Trophoblast cell (in vitro differentiated cells and primary cell): ENCODE results near the gene MRPL55.
A peak's percentile ranks its signal among the peaks of the same experiment; 100 is the strongest.

ENCODE experiments used
- DNase-seq, 2 donors: peaks; one replicate each; pipeline ENCODE4 v3.0.0-alpha.2; 2016
- H2AFZ ChIP-seq: 2 replicates; pipeline ENCODE4 v1.6.1; 2013; ENCODE audit warnings: low read length, moderate library complexity, mild to moderate bottlenecking; ENCODE audit not compliant: insufficient read depth, poor library complexity
- H2AK5ac ChIP-seq: 2 replicates; pipeline ENCODE4 v1.6.1; 2013; ENCODE audit warnings: mild to moderate bottlenecking, low read length
- H2BK120ac ChIP-seq: 2 replicates; pipeline ENCODE4 v1.6.1; 2013; ENCODE audit warnings: low read length, mild to moderate bottlenecking, moderate library complexity; ENCODE audit not compliant: insufficient read depth, poor library complexity
- H2BK12ac ChIP-seq: 2 replicates; pipeline ENCODE4 v1.6.1; 2013; ENCODE audit warnings: mild to moderate bottlenecking, low read length, moderate library complexity
- H2BK5ac ChIP-seq: 2 replicates; pipeline ENCODE4 v1.6.1; 2013; ENCODE audit warnings: low read length, low read depth, moderate library complexity, mild to moderate bottlenecking; ENCODE audit not compliant: poor library complexity
- H3K14ac ChIP-seq: 2 replicates; pipeline ENCODE4 v1.6.1; 2013; ENCODE audit warnings: mild to moderate bottlenecking, low read length
- H3K18ac ChIP-seq: 2 replicates; pipeline ENCODE4 v1.6.1; 2013; ENCODE audit warnings: mild to moderate bottlenecking, low read length
- H3K23ac ChIP-seq: 2 replicates; pipeline ENCODE4 v1.6.1; 2013; ENCODE audit warnings: low read length
- H3K27ac ChIP-seq: 2 replicates; pipeline ENCODE4 v1.5.1; 2013; ENCODE audit warnings: low read depth, mild to moderate bottlenecking, inconsistent platforms, low read length, moderate library complexity
- H3K27me3 ChIP-seq: 2 replicates; pipeline ENCODE4 v1.6.1; 2013; ENCODE audit warnings: inconsistent platforms, mild to moderate bottlenecking, low read length, moderate library complexity; ENCODE audit not compliant: insufficient read depth
- H3K36me3 ChIP-seq, 2 experiments: 1 replicate in 1 of 2; 2 replicates in 1 of 2; pipeline ENCODE4 v1.6.1; 2013; ENCODE audit warnings: low read length in 2 of 2, mild to moderate bottlenecking in 2 of 2, moderate library complexity in 1 of 2; ENCODE audit not compliant: insufficient read depth in 2 of 2, control insufficient read depth in 1 of 2
- H3K4ac ChIP-seq: 2 replicates; pipeline ENCODE4 v1.6.1; 2013; ENCODE audit warnings: low read depth, mild to moderate bottlenecking, low read length, moderate library complexity
- H3K4me1 ChIP-seq, 2 experiments: 1 replicate in 1 of 2; 2 replicates in 1 of 2; pipeline ENCODE4 v1.6.1; 2013; ENCODE audit warnings: low read length in 2 of 2, mild to moderate bottlenecking in 2 of 2, moderate library complexity in 1 of 2; ENCODE audit not compliant: insufficient read depth in 2 of 2, control insufficient read depth in 1 of 2
- H3K4me2 ChIP-seq: 2 replicates; pipeline ENCODE4 v1.6.1; 2013; ENCODE audit warnings: inconsistent platforms, mild to moderate bottlenecking, low read length, moderate library complexity
- H3K4me3 ChIP-seq: 2 replicates; pipeline ENCODE4 v1.5.1; 2013; ENCODE audit warnings: mild to moderate bottlenecking, low read depth, low read length, inconsistent platforms
- H3K79me1 ChIP-seq: one replicate; pipeline ENCODE4 v1.6.1; 2013; ENCODE audit warnings: low read length
- H3K79me2 ChIP-seq: 2 replicates; pipeline ENCODE4 v1.6.1; 2013; ENCODE audit warnings: low read length, mild to moderate bottlenecking; ENCODE audit not compliant: control insufficient read depth, insufficient read depth, poor library complexity
- H3K9ac ChIP-seq: 2 replicates; pipeline ENCODE4 v1.6.1; 2013; ENCODE audit warnings: mild to moderate bottlenecking, low read length
- H3K9me3 ChIP-seq: 2 replicates; pipeline ENCODE4 v1.6.1; 2013; ENCODE audit warnings: low read depth, mild to moderate bottlenecking, control low read depth, inconsistent platforms, low read length; ENCODE audit not compliant: insufficient read depth
- H4K12ac ChIP-seq: 2 replicates; pipeline ENCODE4 v1.6.1; 2013; ENCODE audit warnings: low read depth, mild to moderate bottlenecking, low read length, moderate library complexity
- H4K8ac ChIP-seq: 2 replicates; pipeline ENCODE4 v1.6.1; 2013; ENCODE audit warnings: low read depth, mild to moderate bottlenecking, low read length, moderate library complexity
- H4K91ac ChIP-seq: one replicate; pipeline ENCODE4 v1.6.1; 2013; ENCODE audit warnings: low read depth, mild to moderate bottlenecking, low read length, moderate library complexity
- WGBS: extraction: QIAGEN DNeasy Blood & Tissue Kit; methylation state at CpG from one replicate; pipeline ENCODE4 v1.1.7; 2013; ENCODE audit warnings: missing lambda C conversion rate; ENCODE audit not compliant: insufficient read length, insufficient coverage; ENCODE audit errors: extremely low coverage; 5-methylcytosine and 5-hydroxymethylcytosine counted together

Gene MRPL55

DNA sequence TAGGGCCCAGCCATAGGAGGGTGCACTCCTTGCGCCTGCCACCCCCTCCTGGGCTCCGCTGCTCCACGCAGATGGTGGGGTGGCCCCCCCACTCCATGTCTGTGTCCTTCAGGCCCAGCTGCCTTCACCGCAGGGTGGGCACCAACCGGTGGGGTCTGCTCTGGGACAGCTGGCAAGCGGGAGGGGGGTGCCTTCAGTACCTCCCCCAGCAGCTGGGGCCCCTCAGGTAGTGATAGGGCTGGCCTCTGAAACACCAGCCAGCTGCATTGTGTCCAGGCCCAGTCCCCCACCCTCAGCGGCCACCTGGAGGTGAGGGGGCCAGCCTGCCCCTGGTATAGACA, 41.0 kb upstream of the MRPL55 start:
- WGBS = no CpG with 5 or more reads among the region's 7 CpGs
- peak overlapping the region; percentile 17 for H4K8ac ChIP-seq

DNA sequence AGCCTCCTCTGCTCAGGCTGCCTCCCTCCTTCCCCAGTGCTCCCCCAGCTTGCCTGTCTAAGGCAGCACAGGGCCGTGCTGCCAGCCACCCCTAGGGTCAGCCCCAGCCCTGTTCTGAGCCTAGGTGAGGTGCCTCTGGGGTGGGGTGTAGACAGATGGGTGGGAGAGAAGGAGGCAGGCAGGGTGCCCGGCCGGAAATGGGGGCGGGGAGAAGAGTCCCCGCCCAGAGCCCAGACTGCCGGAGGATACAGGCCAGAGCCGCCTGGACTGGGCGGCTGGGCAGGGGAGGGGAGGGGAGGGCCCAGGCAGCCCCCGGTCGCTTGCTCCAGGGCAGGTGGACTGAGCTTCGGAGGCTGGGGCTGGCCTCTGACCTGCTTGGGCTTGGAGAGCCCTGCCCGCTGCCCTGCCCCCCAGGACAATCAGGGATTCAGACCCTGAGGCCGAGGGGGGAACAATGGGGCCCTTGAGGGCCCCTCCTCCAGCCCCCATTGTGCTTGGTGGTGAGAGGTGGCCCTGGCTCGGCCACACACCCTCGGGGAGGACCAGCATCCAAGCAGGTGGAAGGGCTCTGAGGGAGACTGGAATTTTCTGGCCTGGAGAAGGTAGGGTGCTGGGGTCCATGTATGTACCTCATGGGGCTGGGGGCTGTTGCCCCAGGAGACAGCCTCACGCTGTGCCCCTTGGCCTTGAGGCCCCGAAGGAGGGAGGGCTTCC, 40.5 kb upstream of the MRPL55 start, which contains the start of gene GJC2:
GJC2 (plus strand) TSS at position 525 of the 714 bp plus-strand sequence. CDS start 7,829 bp downstream, outside the sequence.
- H3K9me3 ChIP-seq = peaks cover 2% of the 10 kb centered on the region
- H3K79me1 ChIP-seq = peaks cover 11% of the 10 kb centered on the region
- H2AK5ac ChIP-seq = peak within 1 kb of the TSS; percentile 80
- no peaks in the 10 kb centered on the region for H3K27me3 ChIP-seq
- peaks cover 37 to 42% of the 10 kb centered on the region in 2 experiments for H3K36me3 ChIP-seq
- DNase-seq = no peak
- peak within 1 kb of the TSS; percentile 16 for H4K12ac ChIP-seq
- H2BK5ac ChIP-seq = peak within 1 kb of the TSS; percentile 42
- H2AFZ ChIP-seq = peak within 1 kb of the TSS; percentile 17
- H3K4ac ChIP-seq = peak within 1 kb of the TSS; percentile 43
- no peak within 1 kb of the TSS for H3K4me2 ChIP-seq
- H3K14ac ChIP-seq = peak within 1 kb of the TSS; percentile 62
- no CpG with 5 or more reads among the region's 17 CpGs for WGBS
- H2BK120ac ChIP-seq = peak within 1 kb of the TSS; percentile 61
- H4K91ac ChIP-seq = peak within 1 kb of the TSS; percentile 63
- peak within 1 kb of the TSS; percentile 51 for H3K27ac ChIP-seq
- peak within 1 kb of the TSS; percentile 66 for H4K8ac ChIP-seq
- H3K4me3 ChIP-seq = no peak within 1 kb of the TSS
- peak within 1 kb of the TSS; percentile 82 for H3K18ac ChIP-seq
- peaks cover 21 to 22% of the 10 kb centered on the region in 2 experiments for H3K4me1 ChIP-seq
- H2BK12ac ChIP-seq = peak within 1 kb of the TSS; percentile 37
- no peak within 1 kb of the TSS for H3K23ac ChIP-seq
- no peak within 1 kb of the TSS for H3K9ac ChIP-seq
- peaks cover 3% of the 10 kb centered on the region for H3K79me2 ChIP-seq

More for the DNA sequence above, 41.0 kb upstream of the MRPL55 start:
- Histone ChIP-seq H3K9ac (no peak overlapping the region), H2BK5ac (no peak overlapping the region), H3K79me1 (peaks cover 11% of the 10 kb centered on the region), H3K4me2 (no peak overlapping the region), H3K27me3 (no peaks in the 10 kb centered on the region), H2BK12ac (peak overlapping the region; percentile 37), H3K18ac (peak overlapping the region; percentile 42), H3K36me3 (peaks cover 36 to 42% of the 10 kb centered on the region in 2 experiments), H3K27ac (no peak overlapping the region), H2AFZ (peak overlapping the region; percentile 17), H3K4me3 (no peak overlapping the region), H3K4ac (peak overlapping the region; percentile 43), H3K9me3 (peaks cover 2% of the 10 kb centered on the region), H3K23ac (no peak overlapping the region), H3K14ac (peak overlapping the region; percentile 49), H3K79me2 (peaks cover 3% of the 10 kb centered on the region), H4K12ac (peak overlapping the region; percentile 16), H2BK120ac (peak overlapping the region; percentile 61), H3K4me1 (peaks cover 21 to 22% of the 10 kb centered on the region in 2 experiments), H2AK5ac (peak overlapping the region; percentile 50), H4K91ac (peak overlapping the region; percentile 32)
- DNase-seq = no peak

DNA sequence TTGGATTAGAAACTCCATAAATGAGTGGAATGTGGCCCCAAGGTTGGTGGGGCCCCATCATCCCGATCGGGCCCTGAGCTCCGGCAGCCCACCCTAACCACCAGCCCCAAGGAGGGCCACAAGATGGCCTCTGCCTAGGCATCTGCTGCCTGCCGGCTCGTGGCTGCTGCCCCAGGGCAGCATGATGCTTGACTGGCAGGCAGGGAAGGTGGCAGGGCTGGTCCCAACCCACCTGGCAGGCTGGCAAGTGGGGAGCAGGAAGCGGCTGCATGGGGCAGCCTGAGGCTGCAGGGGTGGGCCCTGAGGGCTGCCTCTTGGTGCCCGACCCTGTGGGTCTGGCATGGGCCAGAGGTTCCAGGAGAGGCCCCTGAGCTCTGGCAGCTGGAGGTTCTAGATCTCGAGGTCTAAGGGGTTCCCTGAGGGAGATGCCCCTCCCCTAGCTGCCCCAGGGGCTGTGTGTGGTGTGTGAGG, 39.9 kb upstream of the MRPL55 start:
- peak overlapping the region; percentile 80 for H2AK5ac ChIP-seq

DNA sequence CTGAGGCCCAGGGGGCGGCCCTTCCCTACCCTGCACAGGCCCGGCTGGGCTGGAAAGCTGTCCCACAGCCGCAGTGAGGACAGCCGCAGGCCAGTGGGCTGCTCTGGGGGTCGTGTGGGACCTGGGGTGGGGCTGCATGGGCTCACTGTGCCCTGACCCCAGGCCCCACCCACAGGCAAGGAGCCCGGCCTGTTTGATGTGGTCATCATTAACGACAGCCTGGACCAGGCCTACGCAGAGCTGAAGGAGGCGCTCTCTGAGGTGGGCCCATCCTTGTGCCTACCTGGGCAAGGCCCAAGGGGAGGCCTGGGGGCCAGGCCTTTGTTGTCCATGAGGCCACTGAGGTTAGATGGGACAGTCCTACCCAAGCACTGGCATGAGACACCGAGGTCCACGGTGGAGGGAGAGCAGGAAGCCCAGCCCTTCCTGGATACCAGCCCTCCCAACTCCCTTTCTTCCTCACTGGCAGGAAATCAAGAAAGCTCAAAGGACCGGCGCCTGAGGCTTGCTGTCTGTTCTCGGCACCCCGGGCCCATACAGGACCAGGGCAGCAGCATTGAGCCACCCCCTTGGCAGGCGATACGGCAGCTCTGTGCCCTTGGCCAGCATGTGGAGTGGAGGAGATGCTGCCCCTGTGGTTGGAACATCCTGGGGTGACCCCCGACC, 39.2 kb upstream of the MRPL55 start:
- Histone ChIP-seq H3K18ac (no peak overlapping the region), H3K9me3 (peaks cover 4% of the 10 kb centered on the region), H4K91ac (no peak overlapping the region), H3K4me3 (no peak overlapping the region), H2AK5ac (no peak overlapping the region), H3K23ac (no peak overlapping the region), H4K12ac (no peak overlapping the region), H3K36me3 (peaks cover 37 to 44% of the 10 kb centered on the region in 2 experiments), H3K4me2 (no peak overlapping the region), H2BK5ac (no peak overlapping the region), H3K4me1 (peaks cover 22 to 23% of the 10 kb centered on the region in 2 experiments), H3K14ac (no peak overlapping the region), H2AFZ (no peak overlapping the region), H2BK120ac (no peak overlapping the region), H3K79me1 (peaks cover 11% of the 10 kb centered on the region), H4K8ac (no peak overlapping the region), H3K9ac (no peak overlapping the region), H3K27me3 (no peaks in the 10 kb centered on the region), H3K79me2 (peaks cover 7% of the 10 kb centered on the region), H3K27ac (no peak overlapping the region), H3K4ac (no peak overlapping the region), H2BK12ac (no peak overlapping the region)
- no CpG with 5 or more reads among the region's 18 CpGs for WGBS
- DNase-seq = no peak

More for the DNA sequence above, 39.9 kb upstream of the MRPL55 start:
- H2AFZ ChIP-seq = no peak overlapping the region
- peak overlapping the region; percentile 13 for H2BK12ac ChIP-seq
- peaks cover 37 to 42% of the 10 kb centered on the region in 2 experiments for H3K36me3 ChIP-seq
- peaks cover 3% of the 10 kb centered on the region for H3K79me2 ChIP-seq
- peak overlapping the region; percentile 62 for H3K14ac ChIP-seq
- H3K4me1 ChIP-seq = peaks cover 22 to 23% of the 10 kb centered on the region in 2 experiments
- H3K4me2 ChIP-seq = no peak overlapping the region
- H2BK120ac ChIP-seq = peak overlapping the region; percentile 35
- no CpG with 5 or more reads among the region's 8 CpGs for WGBS
- peak overlapping the region; percentile 63 for H4K91ac ChIP-seq
- H4K8ac ChIP-seq = peak overlapping the region; percentile 66
- no peak overlapping the region for H3K4ac ChIP-seq
- H3K79me1 ChIP-seq = peaks cover 11% of the 10 kb centered on the region
- no peak overlapping the region for H3K9ac ChIP-seq
- peak overlapping the region; percentile 42 for H2BK5ac ChIP-seq
- no peak overlapping the region for H3K23ac ChIP-seq
- H3K27me3 ChIP-seq = no peaks in the 10 kb centered on the region
- no peak overlapping the region for H3K4me3 ChIP-seq
- peak overlapping the region; percentile 13 for H4K12ac ChIP-seq
- peaks cover 4% of the 10 kb centered on the region for H3K9me3 ChIP-seq
- no peak for DNase-seq
- H3K27ac ChIP-seq = peak overlapping the region; percentile 15
- H3K18ac ChIP-seq = peak overlapping the region; percentile 82
